ENCODE results near the gene SCNN1A. TPM values are rescaled to one million over a fixed set of nuclear protein-coding genes. Genes with fewer than 3 reads are reported as not detected.

Gene SCNN1A
- total RNA-seq, 1 donor from 2014 or later, result 0.05 TPM

- Mint-ChIP-seq H3K4me1 (ENCODE audit: low read depth) (peaks cover 32% of the 10 kb centered on the region), H3K4me3 (no peak overlapping the region), H3K36me3 (ENCODE audit: low read depth) (peaks cover 8% of the 10 kb centered on the region), H3K27me3 (ENCODE audit: insufficient read depth) (no peaks in the 10 kb centered on the region), H3K9me3 (no peaks in the 10 kb centered on the region), H3K27ac (no peak overlapping the region)
- DNase-seq (ENCODE audit: low spot score), result no peak
- intact Hi-C loops (cut with micrococcal nuclease), result no loop called here
Observed at GRCh38 chr12:6319446-6319845, 55.9 kb downstream of the SCNN1A start.

GRCh38 chr12:6318440-6318879, 56.9 kb downstream of the SCNN1A start:
- Mint-ChIP-seq H3K4me3 (no peak overlapping the region), H3K9me3 (no peaks in the 10 kb centered on the region), H3K27me3 (ENCODE audit: insufficient read depth) (no peaks in the 10 kb centered on the region), H3K4me1 (ENCODE audit: low read depth) (peaks cover 24% of the 10 kb centered on the region), H3K27ac (no peak overlapping the region), H3K36me3 (ENCODE audit: low read depth) (peaks cover 6% of the 10 kb centered on the region)
- DNase-seq (ENCODE audit: low spot score), result no peak
- intact Hi-C loops (cut with micrococcal nuclease), result no loop called here

GRCh38 chr12:6317693-6318439, 57.5 kb downstream of the SCNN1A start:
- Mint-ChIP-seq H3K9me3 (no peaks in the 10 kb centered on the region), H3K4me1 (ENCODE audit: low read depth) (peaks cover 22% of the 10 kb centered on the region), H3K27me3 (ENCODE audit: insufficient read depth) (no peaks in the 10 kb centered on the region), H3K4me3 (no peak overlapping the region), H3K36me3 (ENCODE audit: low read depth) (no peaks in the 10 kb centered on the region), H3K27ac (no peak overlapping the region)
- DNase-seq (ENCODE audit: low spot score), result no peak
- intact Hi-C loops (cut with micrococcal nuclease), result no loop called here

GRCh38 chr12:6316921-6317692, 58.3 kb downstream of the SCNN1A start:
- no peaks in the 10 kb centered on the region for H3K36me3 Mint-ChIP-seq (ENCODE audit: low read depth)
- peaks cover 25% of the 10 kb centered on the region for H3K4me1 Mint-ChIP-seq (ENCODE audit: low read depth)
- no peak for DNase-seq (ENCODE audit: low spot score)
- H3K27me3 Mint-ChIP-seq (ENCODE audit: insufficient read depth), result peaks cover 5% of the 10 kb centered on the region
- H3K4me3 Mint-ChIP-seq, result no peak overlapping the region
- H3K27ac Mint-ChIP-seq, result no peak overlapping the region
- intact Hi-C loops (cut with micrococcal nuclease), result no loop called here
- H3K9me3 Mint-ChIP-seq, result no peaks in the 10 kb centered on the region

GRCh38 chr12:6315704-6316597, 59.4 kb downstream of the SCNN1A start:
- peaks cover 14% of the 10 kb centered on the region for H3K27me3 Mint-ChIP-seq (ENCODE audit: insufficient read depth)
- no peak overlapping the region for H3K4me3 Mint-ChIP-seq
- no peaks in the 10 kb centered on the region for H3K9me3 Mint-ChIP-seq

GRCh38 chr12:6315184-6315583, 60.2 kb downstream of the SCNN1A start:
- no peak for DNase-seq (ENCODE audit: low spot score)
- Mint-ChIP-seq H3K9me3 (no peaks in the 10 kb centered on the region), H3K27ac (no peak overlapping the region), H3K4me3 (no peak overlapping the region), H3K36me3 (ENCODE audit: low read depth) (no peaks in the 10 kb centered on the region), H3K4me1 (ENCODE audit: low read depth) (peaks cover 25% of the 10 kb centered on the region), H3K27me3 (ENCODE audit: insufficient read depth) (peaks cover 15% of the 10 kb centered on the region)
- intact Hi-C loops (cut with micrococcal nuclease), result no loop called here

More at GRCh38 chr12:6315704-6316597, 59.4 kb downstream of the SCNN1A start:
- intact Hi-C loops (cut with micrococcal nuclease), result no loop called here
- Mint-ChIP-seq H3K27ac (no peak overlapping the region), H3K36me3 (ENCODE audit: low read depth) (no peaks in the 10 kb centered on the region), H3K4me1 (ENCODE audit: low read depth) (peaks cover 25% of the 10 kb centered on the region)
- no peak for DNase-seq (ENCODE audit: low spot score)

- peaks cover 15% of the 10 kb centered on the region for H3K27me3 Mint-ChIP-seq (ENCODE audit: insufficient read depth)
- intact Hi-C loops (cut with micrococcal nuclease), result no loop called here
Observed at GRCh38 chr12:6314776-6315175, 60.6 kb downstream of the SCNN1A start.

GRCh38 chr12:6313326-6313940, 61.9 kb downstream of the SCNN1A start:
- no peak for DNase-seq (ENCODE audit: low spot score)
- intact Hi-C loops (cut with micrococcal nuclease), result no loop called here
- no peak overlapping the region for H3K4me3 Mint-ChIP-seq
- H3K9me3 Mint-ChIP-seq, result no peaks in the 10 kb centered on the region
- peaks cover 21% of the 10 kb centered on the region for H3K4me1 Mint-ChIP-seq (ENCODE audit: low read depth)
- no peak overlapping the region for H3K27ac Mint-ChIP-seq
- peaks cover 22% of the 10 kb centered on the region for H3K27me3 Mint-ChIP-seq (ENCODE audit: insufficient read depth)
- H3K36me3 Mint-ChIP-seq (ENCODE audit: low read depth), result no peaks in the 10 kb centered on the region

More at GRCh38 chr12:6314776-6315175, 60.6 kb downstream of the SCNN1A start:
- Mint-ChIP-seq H3K4me3 (no peak overlapping the region), H3K9me3 (no peaks in the 10 kb centered on the region), H3K36me3 (ENCODE audit: low read depth) (no peaks in the 10 kb centered on the region), H3K27ac (no peak overlapping the region), H3K4me1 (ENCODE audit: low read depth) (peaks cover 25% of the 10 kb centered on the region)
- DNase-seq (ENCODE audit: low spot score), result no peak

GRCh38 chr12:6312529-6313325, 62.6 kb downstream of the SCNN1A start:
- Mint-ChIP-seq H3K9me3 (no peaks in the 10 kb centered on the region), H3K36me3 (ENCODE audit: low read depth) (no peaks in the 10 kb centered on the region), H3K27ac (no peak overlapping the region), H3K27me3 (ENCODE audit: insufficient read depth) (peaks cover 22% of the 10 kb centered on the region), H3K4me3 (no peak overlapping the region), H3K4me1 (ENCODE audit: low read depth) (peaks cover 14% of the 10 kb centered on the region)
- peak; percentile 17 for DNase-seq (ENCODE audit: low spot score)
- intact Hi-C loops (cut with micrococcal nuclease), result no loop called here

- DNase-seq (ENCODE audit: low spot score), result no peak
- peaks cover 22% of the 10 kb centered on the region for H3K27me3 Mint-ChIP-seq (ENCODE audit: insufficient read depth)
- H3K4me1 Mint-ChIP-seq (ENCODE audit: low read depth), result peaks cover 12% of the 10 kb centered on the region
- no peak overlapping the region for H3K27ac Mint-ChIP-seq
- no peaks in the 10 kb centered on the region for H3K9me3 Mint-ChIP-seq
- intact Hi-C loops (cut with micrococcal nuclease), result no loop called here
- no peak overlapping the region for H3K4me3 Mint-ChIP-seq
- H3K36me3 Mint-ChIP-seq (ENCODE audit: low read depth), result no peaks in the 10 kb centered on the region
Observed at GRCh38 chr12:6311822-6312528, 63.4 kb downstream of the SCNN1A start.

GRCh38 chr12:6310771-6311610, 64.4 kb downstream of the SCNN1A start:
- Mint-ChIP-seq H3K27me3 (ENCODE audit: insufficient read depth) (peaks cover 25% of the 10 kb centered on the region), H3K4me3 (no peak overlapping the region), H3K9me3 (no peaks in the 10 kb centered on the region), H3K27ac (no peak overlapping the region), H3K4me1 (ENCODE audit: low read depth) (peaks cover 12% of the 10 kb centered on the region), H3K36me3 (ENCODE audit: low read depth) (no peaks in the 10 kb centered on the region)
- no peak for DNase-seq (ENCODE audit: low spot score)
- intact Hi-C loops (cut with micrococcal nuclease), result no loop called here

Data from activated T-helper 1 cell treated with anti-CD3 and anti-CD28 coated beads, Interleukin-12 subunit alpha, Interleukin-12 subunit beta, Interleukin-2, Interleukin-4 antibody, amounts not matched to agents 30 ng/mL and 10 ng/mL and 1 ng/mL, durations not matched to agents 14 hours and 24 hours and 36 hours (primary cell).